A549 (cell line): Measurements from ENCODE around the gene TBPL2. TPM values are rescaled to one million over a fixed set of nuclear protein-coding genes. Genes with fewer than 3 reads are reported as not detected.

ENCODE experiments used
- ATAC-seq, 2 experiments: fragments of 200-7000 bp in 1 of 2; fragments of >200 bp in 1 of 2; cut with Nextera tagmentation in 1 of 2; cut with Tn5 transposase in 1 of 2; 3 replicates each; pipeline versions ENCODE4 v1.8.0 to v1.9.1; 2018 to 2020; ENCODE audit warnings: mild to moderate bottlenecking in 1 of 2, moderate library complexity in 1 of 2
- CTCF ChIA-PET: fragments of 300-600 bp; sonication (Branson Sonifier 250); formaldehyde crosslinking; extraction: SDS; loops from one replicate; lab custom pipeline; 2021; ENCODE audit warnings: antibody characterized with exemption, inconsistent platforms; lab: Yijun Ruan, JAX
- POLR2A ChIA-PET: fragments of 350-600 bp; formaldehyde crosslinking; extraction: SDS; loops from one replicate; lab custom pipeline; 2021; ENCODE audit warnings: antibody characterized with exemption, inconsistent platforms; lab: Yijun Ruan, JAX
- DNase-seq, 2 experiments: peaks; one replicate each; pipeline versions ENCODE4 v3.0.0 to v3.0.0-alpha.2; 2011 to 2016; ENCODE audit warnings: low read depth in 1 of 2, low spot score in 1 of 2
- FAIRE-seq: peaks from 2 replicates; lab custom pipeline; 2011; peaks lifted over from hg19 to GRCh38; lab: Jason Lieb, UNC
- H3K27ac ChIP-seq, 2 experiments: fragments of >200 bp; sonication (Bioruptor Twin); formaldehyde crosslinking; 3 replicates each; pipeline ENCODE4 v1.5.1; 2016 to 2017
- H3K4me1 ChIP-seq: fragments of >200 bp; sonication (Bioruptor Twin); formaldehyde crosslinking; 3 replicates; pipeline ENCODE4 v1.6.1; 2016
- H3K4me2 ChIP-seq: fragments of >200 bp; sonication (Bioruptor Twin); formaldehyde crosslinking; 3 replicates; pipeline ENCODE4 v1.6.1; 2016
- H3K4me3 ChIP-seq: fragments of >200 bp; sonication (Bioruptor Twin); formaldehyde crosslinking; 3 replicates; pipeline ENCODE4 v1.5.1; 2016
- H3K9me3 ChIP-seq: fragments of >200 bp; sonication (Bioruptor Twin); formaldehyde crosslinking; 3 replicates; pipeline ENCODE4 v1.6.1; 2016
- CBX2 ChIP-seq: fragments of 200-600 bp; sonication (generic); IDR thresholded peaks from 2 replicates; pipeline ENCODE4 v1.6.1; 2016; ENCODE audit warnings: low read depth, mild to moderate bottlenecking, borderline replicate concordance
- CBX8 ChIP-seq: fragments of 200-600 bp; sonication (generic); IDR thresholded peaks from 2 replicates; pipeline ENCODE4 v1.6.1; 2016
- CHD4 ChIP-seq: fragments of 200-600 bp; sonication (generic); IDR thresholded peaks from 2 replicates; pipeline ENCODE4 v1.6.1; 2016; ENCODE audit warnings: antibody characterized with exemption, mild to moderate bottlenecking, borderline replicate concordance
- EP300 ChIP-seq, 2 experiments: fragments of >200 bp; sonication (Bioruptor Twin); formaldehyde crosslinking; IDR thresholded peaks; 2 replicates in 1 of 2; 3 replicates in 1 of 2; pipeline ENCODE4 v1.6.1; 2016 to 2017
- FOSB ChIP-seq: fragments of 250-450 bp; sonication (Bioruptor Pico); IDR thresholded peaks from 2 replicates; pipeline ENCODE4 v1.5.0; 2020; ENCODE audit warnings: mild to moderate bottlenecking, moderate library complexity
- HDAC2 ChIP-seq: fragments of 200-600 bp; sonication (generic); IDR thresholded peaks from 2 replicates; pipeline ENCODE4 v1.6.1; 2016
- HEYL ChIP-seq: fragments of 250-450 bp; sonication (Bioruptor Pico); IDR thresholded peaks from 2 replicates; pipeline ENCODE4 v1.8.0; 2021; ENCODE audit warnings: mild to moderate bottlenecking, moderate library complexity
- HOXA7 ChIP-seq: fragments of 250-450 bp; sonication (Bioruptor Pico); IDR thresholded peaks from 2 replicates; pipeline ENCODE4 v1.5.0; 2020; ENCODE audit warnings: mild to moderate bottlenecking, moderate library complexity
- JUN ChIP-seq, 2 experiments: fragments of >200 bp; sonication (Bioruptor Twin); formaldehyde crosslinking; IDR thresholded peaks; 2 replicates in 1 of 2; 3 replicates in 1 of 2; pipeline ENCODE4 v1.6.1; 2016 to 2017
- JUNB ChIP-seq: fragments of >200 bp; sonication (Bioruptor Twin); formaldehyde crosslinking; IDR thresholded peaks from 2 replicates; pipeline ENCODE4 v1.6.1; 2016
- KDM1A ChIP-seq: fragments of 200-600 bp; sonication (generic); IDR thresholded peaks from 2 replicates; pipeline ENCODE4 v1.6.1; 2016; ENCODE audit warnings: low read depth, mild to moderate bottlenecking
- MAFK ChIP-seq: fragments of 450-650 bp; IDR thresholded peaks from 2 replicates; pipeline ENCODE4 v1.6.1; 2014; ENCODE audit not compliant: partially characterized antibody
- NPAS2 ChIP-seq: fragments of 250-450 bp; sonication (Bioruptor Pico); IDR thresholded peaks from 2 replicates; pipeline ENCODE4 v1.8.0; 2022; ENCODE audit warnings: mild to moderate bottlenecking, moderate library complexity, borderline replicate concordance
- POLR2A ChIP-seq: IDR thresholded peaks from 2 replicates; pipeline ENCODE4 v1.6.1; 2012; ENCODE audit warnings: mild to moderate bottlenecking, low read length
- POLR2AphosphoS2 ChIP-seq: conservative IDR thresholded peaks from 2 replicates; pipeline ENCODE4 v1.6.1; 2012; ENCODE audit warnings: low read length, improper control_type of control experiment, inconsistent platforms
- RAD21 ChIP-seq, 2 experiments: fragments of >200 bp in 1 of 2; sonication (Bioruptor Twin) in 1 of 2; formaldehyde crosslinking in 1 of 2; IDR thresholded peaks in 1 of 2; conservative IDR thresholded peaks in 1 of 2; 2 replicates in 1 of 2; 3 replicates in 1 of 2; pipeline ENCODE4 v1.6.1; 2012 to 2018; ENCODE audit warnings: inconsistent platforms in 1 of 2
- RNF2 ChIP-seq: fragments of 200-600 bp; sonication (generic); IDR thresholded peaks from 2 replicates; pipeline ENCODE4 v1.6.1; 2016; ENCODE audit warnings: low read depth, mild to moderate bottlenecking, antibody characterized with exemption, moderate library complexity, borderline replicate concordance
- SREBF2 ChIP-seq: fragments of 450-650 bp; IDR thresholded peaks from 2 replicates; pipeline ENCODE4 v1.6.1; 2014; ENCODE audit warnings: mild to moderate bottlenecking, moderate library complexity
- ZC3H11A ChIP-seq: fragments of 450-650 bp; IDR thresholded peaks from 2 replicates; pipeline ENCODE4 v1.6.1; 2014; ENCODE audit warnings: antibody characterized with exemption, mild to moderate bottlenecking
- ZNF302 ChIP-seq: fragments of 250-450 bp; sonication (Bioruptor Pico); IDR thresholded peaks from 2 replicates; pipeline ENCODE4 v1.9.0; 2021; ENCODE audit warnings: inconsistent platforms, mild to moderate bottlenecking, moderate library complexity
- WGBS: methylation state at CpG from one replicate; pipeline ENCODE4 v1.1.6; 2017; ENCODE audit errors: missing lambda C conversion rate; 5-methylcytosine and 5-hydroxymethylcytosine counted together
- polyA plus RNA-seq, 4 experiments: library from polyadenylated mRNA; depleted of rRNA in 3 of 4; stranded (reverse); fragments of >200 nt; fragmentation: RNase III in 1 of 4; extraction: RNeasy Plus Mini Kit Qiagen cat#74134 plus additional on column Dnase treatment in 1 of 4; gene quantifications; 2 replicates in 3 of 4; 3 replicates in 1 of 4; pipeline ENCODE4 v1.2.3, GENCODE V29; 2011 to 2017
- TF ChIP-seq, protein P1 (sequence below): fragments of 200-600 bp; sonication (generic); IDR thresholded peaks from 2 replicates; pipeline ENCODE4 v1.6.1; 2016; ENCODE audit warnings: antibody characterized with exemption, mild to moderate bottlenecking, moderate library complexity
- TF ChIP-seq, protein P2 (sequence below): fragments of 150-350 bp; IDR thresholded peaks from 2 replicates; pipeline ENCODE4 v1.6.1; 2014; ENCODE audit warnings: low read depth, mild to moderate bottlenecking, low read length
- TF ChIP-seq, protein P3 (sequence below): fragments of >200 bp; sonication (Bioruptor Twin); formaldehyde crosslinking; IDR thresholded peaks from 3 replicates; pipeline ENCODE4 v1.6.1; 2016
- TF ChIP-seq, protein P4 (sequence below): IDR thresholded peaks from 2 replicates; pipeline ENCODE4 v1.6.1; 2012
- TF ChIP-seq, protein P5 (sequence below): IDR thresholded peaks from 2 replicates; pipeline ENCODE4 v1.6.1; 2012; ENCODE audit warnings: low read depth, borderline replicate concordance
- TF ChIP-seq, protein P6 (sequence below): fragments of 450-650 bp; IDR thresholded peaks from 2 replicates; pipeline ENCODE4 v1.6.1; 2014; ENCODE audit warnings: antibody characterized with exemption

TBPL2 gene
- polyA plus RNA-seq, 2 of the 4 experiments (the other 2 are of a cell fraction), result not detected

DNA sequence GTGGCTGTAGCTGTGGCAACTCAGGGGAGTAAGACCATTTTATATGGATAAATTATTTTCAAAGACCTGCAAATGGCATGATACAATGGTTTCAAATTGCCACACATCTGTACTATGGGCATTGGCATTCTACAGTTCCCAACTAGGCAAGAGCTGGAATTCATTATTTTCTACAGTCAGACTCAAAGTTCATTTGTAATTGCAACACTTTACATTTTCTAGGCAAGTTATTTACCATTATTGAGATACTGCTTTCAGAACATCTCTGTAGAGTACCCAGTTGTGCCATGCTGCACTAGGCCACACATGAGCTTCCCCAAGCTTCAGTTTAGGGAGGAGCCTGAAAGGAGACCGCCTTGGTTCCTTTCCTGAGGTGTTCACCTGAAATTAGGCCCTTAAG lies 20.8 kb downstream of the TBPL2 start:
- DNase-seq, result no peak
- no peaks in the 10 kb centered on the region for H3K4me1 ChIP-seq
- no peak overlapping the region for H3K27ac ChIP-seq
- H3K4me2 ChIP-seq, result no peak overlapping the region
- H3K9me3 ChIP-seq, result no peaks in the 10 kb centered on the region
- no peak for FAIRE-seq
- POLR2A ChIA-PET, result no interaction called here
- ATAC-seq, result no peak
- 35% methylated on average over 1 of the region's 1 CpG for WGBS
- no peak overlapping the region for H3K4me3 ChIP-seq
- TF ChIP-seq, protein P1, sequence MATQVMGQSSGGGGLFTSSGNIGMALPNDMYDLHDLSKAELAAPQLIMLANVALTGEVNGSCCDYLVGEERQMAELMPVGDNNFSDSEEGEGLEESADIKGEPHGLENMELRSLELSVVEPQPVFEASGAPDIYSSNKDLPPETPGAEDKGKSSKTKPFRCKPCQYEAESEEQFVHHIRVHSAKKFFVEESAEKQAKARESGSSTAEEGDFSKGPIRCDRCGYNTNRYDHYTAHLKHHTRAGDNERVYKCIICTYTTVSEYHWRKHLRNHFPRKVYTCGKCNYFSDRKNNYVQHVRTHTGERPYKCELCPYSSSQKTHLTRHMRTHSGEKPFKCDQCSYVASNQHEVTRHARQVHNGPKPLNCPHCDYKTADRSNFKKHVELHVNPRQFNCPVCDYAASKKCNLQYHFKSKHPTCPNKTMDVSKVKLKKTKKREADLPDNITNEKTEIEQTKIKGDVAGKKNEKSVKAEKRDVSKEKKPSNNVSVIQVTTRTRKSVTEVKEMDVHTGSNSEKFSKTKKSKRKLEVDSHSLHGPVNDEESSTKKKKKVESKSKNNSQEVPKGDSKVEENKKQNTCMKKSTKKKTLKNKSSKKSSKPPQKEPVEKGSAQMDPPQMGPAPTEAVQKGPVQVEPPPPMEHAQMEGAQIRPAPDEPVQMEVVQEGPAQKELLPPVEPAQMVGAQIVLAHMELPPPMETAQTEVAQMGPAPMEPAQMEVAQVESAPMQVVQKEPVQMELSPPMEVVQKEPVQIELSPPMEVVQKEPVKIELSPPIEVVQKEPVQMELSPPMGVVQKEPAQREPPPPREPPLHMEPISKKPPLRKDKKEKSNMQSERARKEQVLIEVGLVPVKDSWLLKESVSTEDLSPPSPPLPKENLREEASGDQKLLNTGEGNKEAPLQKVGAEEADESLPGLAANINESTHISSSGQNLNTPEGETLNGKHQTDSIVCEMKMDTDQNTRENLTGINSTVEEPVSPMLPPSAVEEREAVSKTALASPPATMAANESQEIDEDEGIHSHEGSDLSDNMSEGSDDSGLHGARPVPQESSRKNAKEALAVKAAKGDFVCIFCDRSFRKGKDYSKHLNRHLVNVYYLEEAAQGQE, result no peak
- TF ChIP-seq RAD21 (conservative IDR thresholded peaks at IDR 0.05 in 1 of 2, IDR thresholded peaks at IDR 0.05 in 1 of 2) (no peak), CBX8 (no peak), CHD4 (no peak), POLR2AphosphoS2 (no peak), HEYL (CRISPR knock-in tag) (no peak), SREBF2 (no peak), ZC3H11A (no peak), CBX2 (no peak), FOSB (CRISPR knock-in tag) (no peak), KDM1A (no peak), MAFK (no peak), RNF2 (no peak), JUNB (no peak), EP300 (IDR thresholded peaks at IDR 0.05) (no peak), HDAC2 (no peak)
- TF ChIP-seq, protein P2, sequence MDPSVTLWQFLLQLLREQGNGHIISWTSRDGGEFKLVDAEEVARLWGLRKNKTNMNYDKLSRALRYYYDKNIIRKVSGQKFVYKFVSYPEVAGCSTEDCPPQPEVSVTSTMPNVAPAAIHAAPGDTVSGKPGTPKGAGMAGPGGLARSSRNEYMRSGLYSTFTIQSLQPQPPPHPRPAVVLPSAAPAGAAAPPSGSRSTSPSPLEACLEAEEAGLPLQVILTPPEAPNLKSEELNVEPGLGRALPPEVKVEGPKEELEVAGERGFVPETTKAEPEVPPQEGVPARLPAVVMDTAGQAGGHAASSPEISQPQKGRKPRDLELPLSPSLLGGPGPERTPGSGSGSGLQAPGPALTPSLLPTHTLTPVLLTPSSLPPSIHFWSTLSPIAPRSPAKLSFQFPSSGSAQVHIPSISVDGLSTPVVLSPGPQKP, result no peak
- TF ChIP-seq, protein P3, sequence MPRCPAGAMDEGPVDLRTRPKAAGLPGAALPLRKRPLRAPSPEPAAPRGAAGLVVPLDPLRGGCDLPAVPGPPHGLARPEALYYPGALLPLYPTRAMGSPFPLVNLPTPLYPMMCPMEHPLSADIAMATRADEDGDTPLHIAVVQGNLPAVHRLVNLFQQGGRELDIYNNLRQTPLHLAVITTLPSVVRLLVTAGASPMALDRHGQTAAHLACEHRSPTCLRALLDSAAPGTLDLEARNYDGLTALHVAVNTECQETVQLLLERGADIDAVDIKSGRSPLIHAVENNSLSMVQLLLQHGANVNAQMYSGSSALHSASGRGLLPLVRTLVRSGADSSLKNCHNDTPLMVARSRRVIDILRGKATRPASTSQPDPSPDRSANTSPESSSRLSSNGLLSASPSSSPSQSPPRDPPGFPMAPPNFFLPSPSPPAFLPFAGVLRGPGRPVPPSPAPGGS, result no peak
- TF ChIP-seq, protein P4, sequence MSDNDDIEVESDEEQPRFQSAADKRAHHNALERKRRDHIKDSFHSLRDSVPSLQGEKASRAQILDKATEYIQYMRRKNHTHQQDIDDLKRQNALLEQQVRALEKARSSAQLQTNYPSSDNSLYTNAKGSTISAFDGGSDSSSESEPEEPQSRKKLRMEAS, result no peak
- TF ChIP-seq, protein P5, sequence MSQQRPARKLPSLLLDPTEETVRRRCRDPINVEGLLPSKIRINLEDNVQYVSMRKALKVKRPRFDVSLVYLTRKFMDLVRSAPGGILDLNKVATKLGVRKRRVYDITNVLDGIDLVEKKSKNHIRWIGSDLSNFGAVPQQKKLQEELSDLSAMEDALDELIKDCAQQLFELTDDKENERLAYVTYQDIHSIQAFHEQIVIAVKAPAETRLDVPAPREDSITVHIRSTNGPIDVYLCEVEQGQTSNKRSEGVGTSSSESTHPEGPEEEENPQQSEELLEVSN, result no peak
- TF ChIP-seq, all 56 proteins: peak for 0
- CTCF ChIA-PET, result interaction anchor here (1.4 to 2.2 kb wide), 4 partner anchors 9 to 207 kb away, joined by 4 to 9 read pairs (median 6); no protein-coding TSS in a partner anchor

DNA sequence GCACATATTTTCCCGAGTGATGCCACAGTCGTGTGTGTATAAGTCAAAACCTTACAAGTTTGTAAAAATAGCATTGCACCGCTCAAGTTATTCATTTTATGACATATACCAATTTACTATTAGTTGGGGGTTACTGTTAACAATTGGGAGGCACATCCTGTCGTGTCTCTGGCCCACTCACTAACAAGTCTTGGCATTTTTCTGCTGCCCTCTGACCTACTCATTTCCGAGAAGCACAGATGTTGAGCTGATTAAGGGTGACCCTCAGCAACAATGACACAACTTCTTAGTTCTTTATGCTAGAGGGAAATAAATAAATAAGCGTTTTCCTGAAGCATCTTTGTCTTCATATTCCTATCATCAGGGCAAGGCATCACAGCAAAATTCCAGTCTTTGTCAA lies 22.0 kb downstream of the TBPL2 start:
- TF ChIP-seq EP300 (IDR thresholded peaks at IDR 0.05) (no peak), POLR2A (no peak), CBX8 (no peak), NPAS2 (CRISPR knock-in tag) (no peak), FOSB (CRISPR knock-in tag) (no peak), HOXA7 (CRISPR knock-in tag) (no peak), JUN (IDR thresholded peaks at IDR 0.05) (no peak), HEYL (CRISPR knock-in tag) (no peak), ZNF302 (CRISPR knock-in tag) (no peak), KDM1A (no peak)
- TF ChIP-seq, protein P6, sequence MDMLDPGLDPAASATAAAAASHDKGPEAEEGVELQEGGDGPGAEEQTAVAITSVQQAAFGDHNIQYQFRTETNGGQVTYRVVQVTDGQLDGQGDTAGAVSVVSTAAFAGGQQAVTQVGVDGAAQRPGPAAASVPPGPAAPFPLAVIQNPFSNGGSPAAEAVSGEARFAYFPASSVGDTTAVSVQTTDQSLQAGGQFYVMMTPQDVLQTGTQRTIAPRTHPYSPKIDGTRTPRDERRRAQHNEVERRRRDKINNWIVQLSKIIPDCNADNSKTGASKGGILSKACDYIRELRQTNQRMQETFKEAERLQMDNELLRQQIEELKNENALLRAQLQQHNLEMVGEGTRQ, result no peak
- TF ChIP-seq, protein P5, result no peak
- no peak for ATAC-seq

More for the DNA sequence above, 22.0 kb downstream of the TBPL2 start:
- FAIRE-seq (no peak), DNase-seq (no peak)
- H3K27ac ChIP-seq, result no peak overlapping the region
- H3K4me2 ChIP-seq, result no peak overlapping the region
- 45% methylated on average over 6 of the region's 6 CpGs for WGBS
- ChIA-PET POLR2A (no interaction called here), CTCF (interaction anchor here (1.0 to 4.3 kb wide), 5 partner anchors 11 to 1056 kb away, joined by 4 to 21 read pairs (median 5); no protein-coding TSS in a partner anchor)
- no peaks in the 10 kb centered on the region for H3K9me3 ChIP-seq
- no peaks in the 10 kb centered on the region for H3K4me1 ChIP-seq
- H3K4me3 ChIP-seq, result no peak overlapping the region
